HG02840 (cell line): ENCODE measurements around the gene GPR25.
"Not testable (repeated sequence)": the region's sequence is repeated elsewhere in the genome, so short reads cannot be mapped to it uniquely, and the experiment has no call there.

Source experiments
- ATAC-seq: cut with Tn5 transposase; IDR thresholded peaks from one replicate; pipeline ENCODE4 v1.9.1; 2021; ENCODE audit warnings: mild to moderate bottlenecking, moderate library complexity, moderate number of reproducible peaks; ENCODE audit not compliant: unreplicated experiment, low FRiP score

The GPR25 gene

GRCh38 chr1:200908191-200908868, 35.5 kb downstream of the GPR25 start:
- ATAC-seq, result no peak

GRCh38 chr1:200909071-200909470, 36.3 kb downstream of the GPR25 start:
- no peak for ATAC-seq

- no peak for ATAC-seq
Measured at GRCh38 chr1:200909757-200910239, 37.0 kb downstream of the GPR25 start.

- ATAC-seq, result no peak
Measured at GRCh38 chr1:200911361-200911760, 38.6 kb downstream of the GPR25 start.

GRCh38 chr1:200911936-200912335, 39.2 kb downstream of the GPR25 start:
- ATAC-seq, result not testable (repeated sequence)

GRCh38 chr1:200912737-200913407, 40.1 kb downstream of the GPR25 start:
- no peak for ATAC-seq

- ATAC-seq, result no peak
Measured at GRCh38 chr1:200916152-200916551, 43.4 kb downstream of the GPR25 start.

GRCh38 chr1:200916681-200917080, 43.9 kb downstream of the GPR25 start:
- ATAC-seq, result no peak

- no peak for ATAC-seq
Measured at GRCh38 chr1:200917291-200917817, 44.6 kb downstream of the GPR25 start.

GRCh38 chr1:200918006-200918405, 45.2 kb downstream of the GPR25 start:
- no peak for ATAC-seq

GRCh38 chr1:200919386-200919785, 46.6 kb downstream of the GPR25 start:
- no peak for ATAC-seq

- no peak for ATAC-seq
Measured at GRCh38 chr1:200921571-200922110, 48.9 kb downstream of the GPR25 start.

GRCh38 chr1:200922406-200922805, 49.6 kb downstream of the GPR25 start:
- no peak for ATAC-seq

- ATAC-seq, result no peak
Measured at GRCh38 chr1:200923601-200924000, 50.8 kb downstream of the GPR25 start.
